Suprapubic skin (tissue), 4 donors: ENCODE results near the gene FNDC3A. TPM values are rescaled to one million over a fixed set of nuclear protein-coding genes. Genes with fewer than 3 reads are reported as not detected.
A peak's percentile ranks its signal among the peaks of the same experiment; 100 is the strongest.

Source experiments
- DNase-seq, 2 donors: peaks; one replicate each; pipeline ENCODE4 v3.0.0-alpha.2; 2019; ENCODE audit warnings: low spot score in 2 of 2
- H3K27ac ChIP-seq: fragments of 200-600 bp; sonication (generic); one replicate; pipeline ENCODE4 v1.5.1; 2019
- H3K27me3 ChIP-seq: fragments of 200-600 bp; sonication (generic); one replicate; pipeline ENCODE4 v1.5.1; 2019
- H3K36me3 ChIP-seq: fragments of 200-600 bp; sonication (generic); one replicate; pipeline ENCODE4 v1.5.1; 2019
- H3K4me1 ChIP-seq: fragments of 200-600 bp; sonication (generic); one replicate; pipeline ENCODE4 v1.5.1; 2019
- H3K4me3 ChIP-seq: fragments of 200-600 bp; sonication (generic); one replicate; pipeline ENCODE4 v1.5.1; 2019; ENCODE audit warnings: mild to moderate bottlenecking
- H3K9me3 ChIP-seq: fragments of 200-600 bp; sonication (generic); one replicate; pipeline ENCODE4 v1.5.1; 2019
- CTCF ChIP-seq, 2 donors: fragments of 200-600 bp in 1 of 2; fragments of 450-650 bp in 1 of 2; sonication (generic) in 1 of 2; IDR thresholded peaks; one replicate each; pipeline ENCODE4 v1.5.1; 2016 to 2019; ENCODE audit warnings: antibody characterized with exemption in 2 of 2, mild to moderate bottlenecking in 1 of 2, moderate library complexity in 1 of 2
- EP300 ChIP-seq: sonication (generic); formaldehyde crosslinking; IDR thresholded peaks from one replicate; pipeline ENCODE4 v1.6.1; 2017; ENCODE audit warnings: antibody characterized with exemption
- POLR2A ChIP-seq, 2 donors: fragments of 450-650 bp; IDR thresholded peaks; one replicate each; pipeline ENCODE4 v1.6.1; 2017; ENCODE audit warnings: antibody characterized with exemption in 2 of 2, mild to moderate bottlenecking in 2 of 2, moderate library complexity in 2 of 2
- POLR2AphosphoS5 ChIP-seq, 3 donors: sonication (generic); formaldehyde crosslinking; IDR thresholded peaks; one replicate each; pipeline ENCODE4 v1.6.1; 2017; ENCODE audit warnings: antibody characterized with exemption in 3 of 3
- WGBS: methylation state at CpG from one replicate; pipeline ENCODE4 v1.1.5; 2018; 5-methylcytosine and 5-hydroxymethylcytosine counted together
- total RNA-seq, 4 donors: library from RNA; depleted of rRNA; stranded (reverse); fragments of >200 nt; gene quantifications; one replicate each; pipeline ENCODE4 v1.1.0, GENCODE V29; 2016

Gene FNDC3A
- total RNA-seq, 4 donors from 2014 or later = 19.9 to 30.7 (median 24.9) TPM

- 19% methylated on average over 2 of the region's 2 CpGs for WGBS
- no peak for DNase-seq
- no peaks in the 10 kb centered on the region for H3K36me3 ChIP-seq
- no peaks in the 10 kb centered on the region for H3K27me3 ChIP-seq
- H3K9me3 ChIP-seq = no peaks in the 10 kb centered on the region
- peaks cover 3% of the 10 kb centered on the region for H3K4me1 ChIP-seq
- no peak overlapping the region for H3K4me3 ChIP-seq
- TF ChIP-seq POLR2AphosphoS5 (IDR thresholded peaks at IDR 0.05) (no peak), CTCF (IDR thresholded peaks at IDR 0.05) (no peak), POLR2A (IDR thresholded peaks at IDR 0.05) (no peak), EP300 (no peak)
- H3K27ac ChIP-seq = no peak overlapping the region
These were observed 111.0 kb downstream of the FNDC3A start for GRCh38 chr13:49086722-49087121.

GRCh38 chr13:49093376-49093775 is 117.7 kb downstream of the FNDC3A start:
- no peak for DNase-seq
- TF ChIP-seq POLR2A (IDR thresholded peaks at IDR 0.05) (no peak), EP300 (no peak), CTCF (IDR thresholded peaks at IDR 0.05) (no peak)
- Histone ChIP-seq H3K27ac (no peak overlapping the region), H3K36me3 (no peaks in the 10 kb centered on the region), H3K4me1 (peaks cover 20% of the 10 kb centered on the region), H3K27me3 (no peaks in the 10 kb centered on the region), H3K9me3 (no peaks in the 10 kb centered on the region), H3K4me3 (no peak overlapping the region)
- WGBS = 94% methylated on average over 5 of the region's 5 CpGs

GRCh38 chr13:49097374-49097773 is 121.7 kb downstream of the FNDC3A start:
- DNase-seq = no peak
- no peaks in the 10 kb centered on the region for H3K9me3 ChIP-seq
- TF ChIP-seq POLR2AphosphoS5 (IDR thresholded peaks at IDR 0.05) (no peak), EP300 (no peak), POLR2A (IDR thresholded peaks at IDR 0.05) (no peak), CTCF (IDR thresholded peaks at IDR 0.05) (no peak)
- H3K27me3 ChIP-seq = no peaks in the 10 kb centered on the region
- H3K36me3 ChIP-seq = no peaks in the 10 kb centered on the region
- peaks cover 29% of the 10 kb centered on the region for H3K4me1 ChIP-seq
- no peak overlapping the region for H3K4me3 ChIP-seq
- 38% methylated on average over 2 of the region's 2 CpGs for WGBS
- H3K27ac ChIP-seq = peak overlapping the region; percentile 51

- Histone ChIP-seq H3K9me3 (no peaks in the 10 kb centered on the region), H3K4me3 (no peak overlapping the region), H3K27me3 (no peaks in the 10 kb centered on the region), H3K36me3 (no peaks in the 10 kb centered on the region), H3K27ac (peak overlapping the region; percentile 51), H3K4me1 (peaks cover 29% of the 10 kb centered on the region)
- WGBS = 19% methylated on average over 2 of the region's 2 CpGs
- no peak for DNase-seq
- no peak for TF ChIP-seq POLR2A (IDR thresholded peaks at IDR 0.05)
- TF ChIP-seq POLR2AphosphoS5 (IDR thresholded peaks at IDR 0.05) = no peak
- TF ChIP-seq CTCF (IDR thresholded peaks at IDR 0.05) = no peak
- no peak for TF ChIP-seq EP300
These were observed 122.5 kb downstream of the FNDC3A start for GRCh38 chr13:49098198-49098597.

- Histone ChIP-seq H3K27ac (peak overlapping the region; percentile 51), H3K36me3 (no peaks in the 10 kb centered on the region), H3K9me3 (no peaks in the 10 kb centered on the region), H3K27me3 (no peaks in the 10 kb centered on the region), H3K4me3 (no peak overlapping the region), H3K4me1 (peaks cover 29% of the 10 kb centered on the region)
- TF ChIP-seq POLR2A (IDR thresholded peaks at IDR 0.05) (no peak), EP300 (no peak), POLR2AphosphoS5 (IDR thresholded peaks at IDR 0.05) (no peak), CTCF (IDR thresholded peaks at IDR 0.05) (peak in 1 of 2 donors; percentile 5)
- DNase-seq = no peak
These were observed 123.2 kb downstream of the FNDC3A start for GRCh38 chr13:49098771-49099512.
